GM12872 (cell line): ENCODE data around the gene UBE4B.

Experiments
- CTCF ChIP-seq: IDR thresholded peaks from 3 replicates; pipeline ENCODE4 v1.5.1; 2011; ENCODE audit warnings: low read depth, mild to moderate bottlenecking, low read length, moderate library complexity; ENCODE audit not compliant: insufficient read depth

The UBE4B gene

GRCh38 chr1:10140981-10141380 lies 108.2 kb downstream of the UBE4B start:
- TF ChIP-seq CTCF, result no peak

GRCh38 chr1:10143961-10144485 lies 111.3 kb downstream of the UBE4B start:
- TF ChIP-seq CTCF, result no peak

- TF ChIP-seq CTCF, result no peak
These were observed 113.6 kb downstream of the UBE4B start for GRCh38 chr1:10146391-10146790.

GRCh38 chr1:10149231-10149630 lies 116.5 kb downstream of the UBE4B start:
- TF ChIP-seq CTCF, result no peak

- peak; percentile 75 for TF ChIP-seq CTCF
These were observed 120.0 kb downstream of the UBE4B start for GRCh38 chr1:10152709-10153284.

- TF ChIP-seq CTCF, result no peak
These were observed 122.4 kb downstream of the UBE4B start for GRCh38 chr1:10155087-10155712.

- TF ChIP-seq CTCF, result no peak
These were observed 127.4 kb downstream of the UBE4B start for GRCh38 chr1:10160173-10160572.
